ENCODE data around the gene PLCL1.

The PLCL1 gene

GRCh38 chr2:198053776-198054175 is 249.4 kb downstream of the PLCL1 start:
- no peak for DNase-seq (ENCODE audit: low read depth in 2 of 3, low spot score in 2 of 3)

GRCh38 chr2:198054299-198054698 is 249.9 kb downstream of the PLCL1 start:
- DNase-seq (ENCODE audit: low read depth in 2 of 3, low spot score in 2 of 3): peak in 1 of 3 experiments; percentile 2

- no peak for DNase-seq (ENCODE audit: low read depth in 2 of 3, low spot score in 2 of 3)
Measured at GRCh38 chr2:198055716-198056115, 251.3 kb downstream of the PLCL1 start.

- no peak for DNase-seq (ENCODE audit: low read depth in 2 of 3, low spot score in 2 of 3)
Measured at GRCh38 chr2:198056836-198057235, 252.4 kb downstream of the PLCL1 start.

GRCh38 chr2:198059800-198060199 is 255.4 kb downstream of the PLCL1 start:
- DNase-seq (ENCODE audit: low read depth in 2 of 3, low spot score in 2 of 3): no peak

GRCh38 chr2:198060277-198060676 is 255.9 kb downstream of the PLCL1 start:
- no peak for DNase-seq (ENCODE audit: low read depth in 2 of 3, low spot score in 2 of 3)

- DNase-seq (ENCODE audit: low read depth in 2 of 3, low spot score in 2 of 3): no peak
Measured at GRCh38 chr2:198062826-198063225, 258.4 kb downstream of the PLCL1 start.

DNA sequence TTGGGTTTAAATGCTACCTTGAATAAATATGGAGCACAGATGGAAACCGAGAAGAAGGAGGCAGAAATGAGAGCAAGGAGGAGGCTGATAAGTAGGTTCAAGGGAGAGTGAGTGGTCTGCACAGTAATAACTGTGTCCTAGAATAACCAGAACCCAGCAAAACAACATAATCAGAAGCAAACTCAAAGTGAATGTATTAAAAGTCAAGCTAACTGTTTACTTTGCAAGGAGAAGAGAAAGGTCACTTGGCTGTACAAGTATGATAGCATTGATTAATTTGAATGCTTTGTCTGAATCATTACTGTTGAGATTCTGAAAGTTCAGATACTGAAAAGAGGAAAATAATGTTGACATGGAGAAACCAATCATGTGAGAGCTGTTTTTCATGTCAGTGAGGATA is 258.8 kb downstream of the PLCL1 start:
- DNase-seq (ENCODE audit: low read depth in 2 of 3, low spot score in 2 of 3): no peak

DNA sequence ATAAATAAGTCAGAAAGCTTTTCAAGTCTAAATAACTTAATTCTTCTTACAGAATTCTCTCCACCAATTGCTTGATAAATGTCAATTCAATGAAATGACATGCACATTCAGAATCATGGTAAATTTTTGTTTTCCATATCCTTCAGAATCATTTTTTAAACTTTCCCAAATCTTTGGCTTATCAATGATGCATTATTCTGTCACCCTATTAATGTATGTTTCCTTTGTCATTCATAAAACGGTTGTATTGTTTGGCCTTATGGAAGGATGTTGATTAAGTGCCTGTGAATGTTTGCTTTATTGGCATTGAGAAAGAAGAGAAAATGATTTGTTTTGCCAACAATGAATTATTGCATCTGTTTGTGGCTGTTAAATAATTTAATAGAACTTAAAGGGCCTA is 260.9 kb downstream of the PLCL1 start:
- DNase-seq (ENCODE audit: low read depth in 2 of 3, low spot score in 2 of 3): no peak

DNA sequence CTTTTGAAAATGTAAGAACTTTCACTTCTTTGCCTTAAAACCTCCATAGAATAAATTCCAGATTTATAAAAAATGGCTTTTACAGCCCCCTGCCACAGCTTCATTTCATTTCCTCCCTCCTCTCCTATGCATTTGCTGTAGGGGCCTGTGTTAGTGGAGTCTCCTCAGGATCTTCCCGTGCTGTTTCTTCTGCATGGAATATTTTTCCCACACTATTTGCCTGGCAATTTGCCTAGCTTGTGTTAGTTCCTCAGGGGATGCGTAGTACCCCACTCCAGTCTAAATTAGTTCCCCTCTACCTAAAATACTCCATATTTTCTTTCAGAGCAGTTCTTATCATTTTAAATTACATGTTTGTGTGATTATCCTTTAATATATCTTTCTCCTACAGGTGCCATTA is 262.2 kb downstream of the PLCL1 start:
- no peak for DNase-seq (ENCODE audit: low read depth in 2 of 3, low spot score in 2 of 3)

GRCh38 chr2:198072655-198073054 is 268.3 kb downstream of the PLCL1 start:
- DNase-seq (ENCODE audit: low read depth in 2 of 3, low spot score in 2 of 3): no peak

GRCh38 chr2:198073253-198073652 is 268.9 kb downstream of the PLCL1 start:
- DNase-seq (ENCODE audit: low read depth in 2 of 3, low spot score in 2 of 3): no peak

DNA sequence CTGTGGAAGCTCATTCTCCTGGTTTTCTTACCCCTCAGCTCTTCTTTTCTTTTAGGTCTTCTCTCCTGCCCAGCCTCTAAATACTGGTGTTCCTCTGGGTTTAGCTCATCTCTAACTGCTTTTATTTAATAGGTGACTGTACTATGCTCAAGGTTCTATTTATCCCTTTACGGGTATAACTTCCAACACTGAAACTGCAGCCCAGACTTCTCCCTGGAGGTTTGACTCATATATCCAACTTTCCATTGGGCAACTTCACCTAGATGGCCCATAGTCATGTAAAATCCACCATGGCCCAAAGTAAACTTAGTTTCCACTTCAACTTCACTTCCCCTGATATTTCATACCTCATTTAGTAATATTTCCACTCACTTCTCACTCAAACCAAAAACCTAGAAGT is 273.1 kb downstream of the PLCL1 start:
- DNase-seq (ENCODE audit: low read depth in 2 of 3, low spot score in 2 of 3): no peak

DNA sequence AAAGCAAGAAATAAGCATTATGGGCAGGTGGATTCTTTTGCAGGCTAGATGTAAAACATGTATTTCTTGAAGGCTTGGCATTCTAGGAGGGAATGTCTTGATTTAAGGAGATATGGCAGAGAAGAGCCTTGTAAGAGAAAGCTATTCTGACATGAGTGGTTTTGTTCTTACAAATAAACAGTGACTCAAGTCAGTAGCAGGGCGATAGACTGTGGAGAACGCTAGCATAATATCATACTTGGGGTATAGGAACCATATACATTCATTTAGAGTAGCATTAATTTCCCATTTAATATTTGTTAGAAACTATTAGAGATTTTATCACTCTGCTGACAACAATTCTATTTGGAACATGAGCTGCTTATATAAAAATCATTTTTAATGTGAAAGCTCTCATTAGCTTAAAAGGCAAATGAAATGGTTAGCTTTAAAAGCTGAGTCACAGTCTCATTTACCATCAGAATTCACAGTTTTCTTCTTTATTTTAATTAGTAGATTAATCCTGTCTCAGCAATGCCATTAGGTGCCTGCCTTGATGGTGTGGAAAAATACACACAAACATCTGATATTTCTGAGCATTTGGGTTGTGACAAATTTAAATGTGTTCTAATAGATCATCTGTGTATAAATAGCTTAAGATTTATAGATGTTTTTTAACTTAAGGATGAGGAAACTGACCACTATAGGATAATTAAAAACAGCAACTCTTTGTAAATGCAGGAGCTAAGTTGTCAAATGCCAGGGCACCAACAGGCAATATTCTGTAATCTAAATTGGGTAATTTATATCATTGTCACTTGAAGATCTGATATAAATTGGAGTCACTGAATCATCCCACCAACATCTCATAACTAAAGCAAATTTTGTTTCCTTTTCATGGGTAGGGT is 276.7 kb downstream of the PLCL1 start:
- DNase-seq (ENCODE audit: low read depth in 2 of 3, low spot score in 2 of 3): no peak

- no peak for DNase-seq (ENCODE audit: low read depth in 2 of 3, low spot score in 2 of 3)
Measured at GRCh38 chr2:198084156-198084555, 279.8 kb downstream of the PLCL1 start.

- DNase-seq (ENCODE audit: low read depth in 2 of 3, low spot score in 2 of 3): no peak
Measured at GRCh38 chr2:198096002-198096401, 291.6 kb downstream of the PLCL1 start.

DNA sequence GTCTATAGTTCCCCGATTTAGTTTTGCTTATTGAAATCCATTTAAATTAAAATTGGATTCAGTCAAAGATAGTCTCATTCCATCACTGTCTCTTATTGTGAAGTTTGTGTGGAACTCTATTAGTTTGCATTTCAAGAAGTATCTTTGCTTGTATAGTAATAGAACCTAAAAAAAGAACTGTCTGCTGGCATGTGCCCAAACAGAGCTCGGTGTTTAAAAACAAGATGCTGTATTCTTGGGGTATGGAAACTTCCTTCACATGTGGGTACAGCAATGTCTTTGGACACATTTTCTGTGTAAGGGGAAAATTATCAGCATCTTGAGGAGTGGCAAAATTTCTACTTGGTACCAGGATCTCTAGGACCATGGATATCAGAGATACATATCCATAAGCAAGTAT is 292.6 kb downstream of the PLCL1 start:
- DNase-seq (ENCODE audit: low read depth in 2 of 3, low spot score in 2 of 3): no peak

DNA sequence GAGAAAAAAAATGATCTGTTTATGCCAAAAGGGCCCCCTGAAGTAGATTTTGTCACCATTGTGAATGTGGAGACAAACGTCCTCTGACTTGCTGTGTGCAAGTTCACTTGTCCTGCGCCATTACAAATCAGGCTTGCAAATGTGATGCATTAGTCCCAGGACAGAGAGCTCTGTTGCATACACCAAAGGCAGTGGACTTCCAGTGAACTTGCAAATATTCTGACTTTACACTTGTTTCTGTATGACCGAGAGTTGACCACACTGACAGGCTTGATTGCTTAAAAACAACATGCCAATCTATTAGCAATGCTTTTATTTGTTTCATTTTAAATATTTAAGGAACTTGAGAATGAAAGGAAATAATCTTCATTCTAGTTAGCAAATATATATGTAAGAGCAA is 293.2 kb downstream of the PLCL1 start:
- no peak for DNase-seq (ENCODE audit: low read depth in 2 of 3, low spot score in 2 of 3)

GRCh38 chr2:198098386-198098785 is 294.0 kb downstream of the PLCL1 start:
- no peak for DNase-seq (ENCODE audit: low read depth in 2 of 3, low spot score in 2 of 3)

DNA sequence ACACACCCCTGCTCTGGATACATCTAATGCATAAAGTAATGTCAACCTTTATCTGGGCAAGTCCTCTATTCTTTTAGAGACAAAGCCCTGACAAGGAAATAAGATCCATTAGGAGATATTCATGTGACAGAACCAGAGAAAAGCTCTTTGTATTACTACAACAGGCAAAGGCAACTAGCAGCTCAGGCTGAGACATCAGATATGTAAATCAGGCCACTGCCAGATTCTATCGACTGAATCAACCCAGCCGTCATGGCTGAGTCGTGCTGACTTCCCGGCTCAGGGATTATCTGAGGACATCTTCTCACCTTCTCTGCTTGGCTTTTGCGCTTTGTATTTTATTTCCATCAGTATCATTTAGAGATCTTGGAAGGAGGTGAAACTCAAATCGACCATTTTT is 294.5 kb downstream of the PLCL1 start:
- no peak for DNase-seq (ENCODE audit: low read depth in 2 of 3, low spot score in 2 of 3)

- DNase-seq (ENCODE audit: low read depth in 2 of 3, low spot score in 2 of 3): no peak
Measured at GRCh38 chr2:198100346-198100745, 296.0 kb downstream of the PLCL1 start.

GRCh38 chr2:198101688-198102087 is 297.3 kb downstream of the PLCL1 start:
- no peak for DNase-seq (ENCODE audit: low read depth in 2 of 3, low spot score in 2 of 3)

DNA sequence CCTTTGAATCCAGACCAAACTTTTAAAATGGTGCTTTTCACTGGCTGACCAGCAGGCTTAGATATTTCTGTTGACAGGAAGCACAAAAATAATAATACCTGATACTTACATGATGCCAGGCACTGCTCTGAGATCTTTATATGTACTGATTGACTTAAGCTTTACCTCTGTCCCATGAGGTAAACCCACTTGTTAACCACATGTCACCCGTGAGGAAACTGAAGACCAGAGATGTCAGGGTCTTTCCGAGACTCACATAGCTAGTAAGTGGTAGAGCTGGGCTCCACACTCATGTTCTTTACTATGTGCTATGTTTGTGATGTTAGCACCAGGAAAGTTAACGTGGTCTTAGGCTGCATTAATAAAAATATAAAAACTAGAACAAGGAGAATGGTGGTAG is 297.7 kb downstream of the PLCL1 start:
- DNase-seq (ENCODE audit: low read depth in 2 of 3, low spot score in 2 of 3): no peak
